GM23338 (cell line): ENCODE measurements around the gene LIF. TPM values are rescaled to one million over a fixed set of nuclear protein-coding genes. Genes with fewer than 3 reads are reported as not detected.
A peak's percentile ranks its signal among the peaks of the same experiment; 100 is the strongest.

ENCODE experiments used
- ATAC-seq: fragments of 200-7000 bp; cut with Tn5 transposase; 3 replicates; pipeline ENCODE4 v1.9.1; 2020
- DNase-seq: peaks from one replicate; pipeline ENCODE4 v3.0.0-alpha.2; 2015; ENCODE audit warnings: low spot score
- H2AFZ ChIP-seq: fragments of 200-600 bp; sonication (generic); 2 replicates; pipeline ENCODE4 v1.8.0; 2016; ENCODE audit warnings: antibody characterized with exemption, mild to moderate bottlenecking, moderate library complexity
- H3F3A ChIP-seq: fragments of 200-600 bp; sonication (generic); replicated peaks from 2 replicates; pipeline ENCODE4 v1.8.0; 2017; ENCODE audit warnings: antibody characterized with exemption, mixed run types, low read depth
- H3K27ac ChIP-seq: fragments of 200-600 bp; sonication (generic); 2 replicates; pipeline ENCODE4 v1.6.1; 2016; ENCODE audit warnings: low read depth
- H3K27me3 ChIP-seq: fragments of 200-600 bp; sonication (generic); 2 replicates; pipeline ENCODE4 v1.8.0; 2016; ENCODE audit warnings: mild to moderate bottlenecking, mixed run types, moderate library complexity; ENCODE audit not compliant: insufficient read depth
- H3K36me3 ChIP-seq: fragments of 200-600 bp; sonication (generic); 2 replicates; pipeline ENCODE4 v1.8.0; 2016; ENCODE audit warnings: mild to moderate bottlenecking; ENCODE audit not compliant: insufficient read depth
- H3K4me1 ChIP-seq: fragments of 200-600 bp; sonication (generic); 2 replicates; pipeline ENCODE4 v1.8.0; 2016; ENCODE audit warnings: mild to moderate bottlenecking, moderate library complexity; ENCODE audit not compliant: insufficient read depth
- H3K4me2 ChIP-seq: fragments of 200-600 bp; sonication (generic); 2 replicates; pipeline ENCODE4 v1.7.1; 2017; ENCODE audit warnings: mixed run types
- H3K4me3 ChIP-seq: fragments of 200-600 bp; sonication (generic); 2 replicates; pipeline ENCODE4 v1.6.1; 2016; ENCODE audit warnings: mixed run types
- H3K79me2 ChIP-seq: fragments of 200-600 bp; sonication (generic); replicated peaks from 2 replicates; pipeline ENCODE4 v1.8.0; 2017; ENCODE audit warnings: mild to moderate bottlenecking; ENCODE audit not compliant: insufficient read depth
- H3K9me2 ChIP-seq: fragments of 200-600 bp; sonication (generic); 2 replicates; pipeline ENCODE4 v1.8.0; 2017; ENCODE audit not compliant: insufficient read depth
- H4K20me1 ChIP-seq: fragments of 200-600 bp; sonication (generic); replicated peaks from 2 replicates; pipeline ENCODE4 v1.8.0; 2017; ENCODE audit warnings: mild to moderate bottlenecking; ENCODE audit not compliant: insufficient read depth
- H3K27ac Mint-ChIP-seq: 2 replicates; pipeline ENCODE4 v1.8.0; 2020; ENCODE audit warnings: inconsistent platforms, mild to moderate bottlenecking, moderate library complexity, mixed read lengths
- H3K27me3 Mint-ChIP-seq: 3 replicates; pipeline ENCODE4 v1.8.0; 2022; ENCODE audit warnings: low read depth, mild to moderate bottlenecking, moderate library complexity, mixed read lengths, inconsistent platforms; ENCODE audit not compliant: insufficient read depth, poor library complexity
- H3K36me3 Mint-ChIP-seq: 3 replicates; pipeline ENCODE4 v1.8.0; 2021; ENCODE audit warnings: low read depth, mild to moderate bottlenecking, inconsistent platforms, moderate library complexity, mixed read lengths
- H3K4me1 Mint-ChIP-seq: 3 replicates; pipeline ENCODE4 v1.8.0; 2020; ENCODE audit warnings: mild to moderate bottlenecking, inconsistent platforms, mixed read lengths
- H3K4me3 Mint-ChIP-seq: 3 replicates; pipeline ENCODE4 v1.8.0; 2021; ENCODE audit warnings: moderate library complexity, mild to moderate bottlenecking, inconsistent platforms, mixed read lengths
- H3K9me3 Mint-ChIP-seq: 3 replicates; pipeline ENCODE4 v1.8.0; 2020; ENCODE audit warnings: moderate library complexity, mild to moderate bottlenecking, inconsistent platforms, mixed read lengths
- CREB1 ChIP-seq: fragments of 250-450 bp; sonication (Bioruptor Pico); IDR thresholded peaks from 2 replicates; pipeline ENCODE4 v1.5.0; 2020; ENCODE audit warnings: low read depth, mild to moderate bottlenecking, moderate library complexity
- EZH2phosphoT487 ChIP-seq: fragments of 200-600 bp; sonication (generic); IDR thresholded peaks from one replicate; pipeline ENCODE4 v1.8.1; 2018; ENCODE audit warnings: antibody characterized with exemption; ENCODE audit not compliant: unreplicated experiment
- JUNB ChIP-seq: IDR thresholded peaks from one replicate; pipeline ENCODE4 v1.6.1; 2016; ENCODE audit warnings: antibody characterized with exemption; ENCODE audit not compliant: unreplicated experiment
- NANOG ChIP-seq: IDR thresholded peaks from 2 replicates; pipeline ENCODE4 v1.6.1; 2016; ENCODE audit warnings: antibody characterized with exemption, borderline replicate concordance
- POLR2AphosphoS5 ChIP-seq: IDR thresholded peaks from 2 replicates; pipeline ENCODE4 v1.6.1; 2016; ENCODE audit warnings: antibody characterized with exemption, low read depth
- STAT1 ChIP-seq: IDR thresholded peaks from one replicate; pipeline ENCODE4 v1.6.1; 2016; ENCODE audit warnings: antibody characterized with exemption; ENCODE audit not compliant: unreplicated experiment
- ZNF114 ChIP-seq: fragments of 250-450 bp; sonication (Bioruptor Pico); IDR thresholded peaks from 2 replicates; pipeline ENCODE4 v1.5.0; 2020; ENCODE audit warnings: mild to moderate bottlenecking, moderate library complexity
- ZNF331 ChIP-seq: fragments of 250-450 bp; sonication (Bioruptor Pico); IDR thresholded peaks from 2 replicates; pipeline ENCODE4 v1.5.0; 2020; ENCODE audit warnings: low read depth, mild to moderate bottlenecking, moderate library complexity
- polyA plus RNA-seq: library from polyadenylated mRNA; unstranded; fragments of >200 nt; fragmentation: Nextera tagmentation; extraction: Ambion mirVana; gene quantifications from 2 replicates; pipeline ENCODE4 v1.2.1, GENCODE V29; 2016
- total RNA-seq: library from RNA; depleted of rRNA; stranded (reverse); fragments of >200 nt; shearing (Covaris generic); gene quantifications from 2 replicates; pipeline ENCODE4 v1.2.3, GENCODE V29; 2014
- TF ChIP-seq, protein P1 (sequence below): IDR thresholded peaks from one replicate; pipeline ENCODE4 v1.6.1; 2018; ENCODE audit warnings: antibody characterized with exemption; ENCODE audit not compliant: unreplicated experiment
- TF ChIP-seq, protein P2 (sequence below): IDR thresholded peaks from 2 replicates; pipeline ENCODE4 v1.6.1; 2016; ENCODE audit warnings: antibody characterized with exemption

The LIF gene
- total and polyA plus RNA-seq, 2 experiments from 2014 or later: 1.8 to 3.6 TPM

DNA sequence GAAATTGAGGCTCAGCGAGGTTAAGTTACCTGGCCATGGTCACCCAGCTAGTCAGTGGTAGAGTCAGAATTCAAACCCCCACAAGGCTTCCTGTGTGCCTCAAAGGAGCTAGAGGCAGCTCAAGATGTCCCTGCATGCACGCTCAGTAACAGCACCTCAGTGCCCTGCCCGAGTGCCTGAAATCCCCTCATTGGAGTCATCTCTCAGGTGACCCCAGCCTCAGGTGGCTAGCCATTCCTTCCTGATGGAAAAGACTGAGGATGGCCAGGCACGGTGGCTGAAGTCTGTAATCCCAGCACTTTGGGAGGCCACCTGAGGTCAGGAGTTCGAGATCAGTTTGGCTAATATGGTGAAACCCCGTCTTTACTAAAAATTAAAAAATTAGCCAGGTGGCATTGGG, 36.9 kb downstream of the LIF start (continued):
- TF ChIP-seq STAT1 (no peak), NANOG (no peak), ZNF331 (CRISPR knock-in tag) (no peak), POLR2AphosphoS5 (no peak)
- TF ChIP-seq, protein P1, sequence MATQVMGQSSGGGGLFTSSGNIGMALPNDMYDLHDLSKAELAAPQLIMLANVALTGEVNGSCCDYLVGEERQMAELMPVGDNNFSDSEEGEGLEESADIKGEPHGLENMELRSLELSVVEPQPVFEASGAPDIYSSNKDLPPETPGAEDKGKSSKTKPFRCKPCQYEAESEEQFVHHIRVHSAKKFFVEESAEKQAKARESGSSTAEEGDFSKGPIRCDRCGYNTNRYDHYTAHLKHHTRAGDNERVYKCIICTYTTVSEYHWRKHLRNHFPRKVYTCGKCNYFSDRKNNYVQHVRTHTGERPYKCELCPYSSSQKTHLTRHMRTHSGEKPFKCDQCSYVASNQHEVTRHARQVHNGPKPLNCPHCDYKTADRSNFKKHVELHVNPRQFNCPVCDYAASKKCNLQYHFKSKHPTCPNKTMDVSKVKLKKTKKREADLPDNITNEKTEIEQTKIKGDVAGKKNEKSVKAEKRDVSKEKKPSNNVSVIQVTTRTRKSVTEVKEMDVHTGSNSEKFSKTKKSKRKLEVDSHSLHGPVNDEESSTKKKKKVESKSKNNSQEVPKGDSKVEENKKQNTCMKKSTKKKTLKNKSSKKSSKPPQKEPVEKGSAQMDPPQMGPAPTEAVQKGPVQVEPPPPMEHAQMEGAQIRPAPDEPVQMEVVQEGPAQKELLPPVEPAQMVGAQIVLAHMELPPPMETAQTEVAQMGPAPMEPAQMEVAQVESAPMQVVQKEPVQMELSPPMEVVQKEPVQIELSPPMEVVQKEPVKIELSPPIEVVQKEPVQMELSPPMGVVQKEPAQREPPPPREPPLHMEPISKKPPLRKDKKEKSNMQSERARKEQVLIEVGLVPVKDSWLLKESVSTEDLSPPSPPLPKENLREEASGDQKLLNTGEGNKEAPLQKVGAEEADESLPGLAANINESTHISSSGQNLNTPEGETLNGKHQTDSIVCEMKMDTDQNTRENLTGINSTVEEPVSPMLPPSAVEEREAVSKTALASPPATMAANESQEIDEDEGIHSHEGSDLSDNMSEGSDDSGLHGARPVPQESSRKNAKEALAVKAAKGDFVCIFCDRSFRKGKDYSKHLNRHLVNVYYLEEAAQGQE: no peak
- TF ChIP-seq, protein P2, sequence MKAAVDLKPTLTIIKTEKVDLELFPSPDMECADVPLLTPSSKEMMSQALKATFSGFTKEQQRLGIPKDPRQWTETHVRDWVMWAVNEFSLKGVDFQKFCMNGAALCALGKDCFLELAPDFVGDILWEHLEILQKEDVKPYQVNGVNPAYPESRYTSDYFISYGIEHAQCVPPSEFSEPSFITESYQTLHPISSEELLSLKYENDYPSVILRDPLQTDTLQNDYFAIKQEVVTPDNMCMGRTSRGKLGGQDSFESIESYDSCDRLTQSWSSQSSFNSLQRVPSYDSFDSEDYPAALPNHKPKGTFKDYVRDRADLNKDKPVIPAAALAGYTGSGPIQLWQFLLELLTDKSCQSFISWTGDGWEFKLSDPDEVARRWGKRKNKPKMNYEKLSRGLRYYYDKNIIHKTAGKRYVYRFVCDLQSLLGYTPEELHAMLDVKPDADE: no peak

DNA sequence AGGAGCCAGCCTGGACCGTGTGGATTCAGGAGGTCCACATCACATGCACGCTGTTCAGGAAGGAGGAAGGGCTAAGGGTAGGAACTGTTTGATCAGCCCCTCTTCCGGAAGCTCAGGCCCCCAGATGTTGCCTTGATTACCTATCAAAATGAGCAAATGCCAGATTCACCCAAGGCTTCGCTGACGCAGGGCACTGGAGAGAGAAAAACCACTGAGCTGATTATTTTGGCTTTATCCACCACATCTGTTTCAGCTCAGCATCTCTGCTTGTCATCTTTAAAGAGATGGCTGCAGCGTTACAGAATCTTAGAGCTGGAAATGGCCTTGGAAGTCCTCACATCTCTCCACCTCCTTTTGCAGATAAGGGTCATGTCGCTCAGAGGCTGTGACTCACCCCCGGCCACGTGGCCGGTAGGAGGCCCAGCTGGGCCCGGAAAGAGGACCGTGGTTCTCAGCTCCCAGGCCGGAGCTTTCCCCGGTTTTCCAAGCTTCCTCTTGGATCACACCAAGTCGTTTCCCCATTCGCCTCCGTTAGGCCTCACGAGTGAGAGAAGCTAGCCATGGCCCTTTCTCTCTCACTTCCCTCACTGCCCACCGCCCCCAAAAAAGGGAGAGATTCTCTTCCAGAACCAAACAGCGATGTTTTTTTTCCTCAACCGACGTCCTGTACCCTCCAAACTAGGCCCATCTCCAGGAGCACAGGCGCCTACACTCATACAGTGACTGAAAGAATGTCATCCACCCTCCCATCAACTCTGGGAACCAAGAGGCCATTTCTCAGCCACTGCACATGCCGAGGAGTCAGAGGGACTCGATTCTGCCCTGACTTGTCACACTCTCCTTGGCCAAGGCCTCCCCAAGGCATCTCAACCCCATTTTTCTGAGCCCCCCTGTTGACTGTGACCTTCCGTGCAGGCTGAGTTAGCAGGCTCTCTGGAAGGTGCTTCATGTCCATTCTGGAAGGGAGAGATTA, 37.6 kb downstream of the LIF start:
- H3K4me3 ChIP-seq: no peak overlapping the region
- H3K79me2 ChIP-seq: no peaks in the 10 kb centered on the region
- H4K20me1 ChIP-seq: no peaks in the 10 kb centered on the region
- peaks cover 8% of the 10 kb centered on the region for H3K27me3 Mint-ChIP-seq
- peak overlapping the region; percentile 47; the same call in 1 of the 2 replicates for H2AFZ ChIP-seq
- H3K27me3 ChIP-seq: no peaks in the 10 kb centered on the region
- no peak overlapping the region for H3K27ac Mint-ChIP-seq
- DNase-seq: no peak
- H3F3A ChIP-seq: no peaks in the 10 kb centered on the region
- H3K9me3 Mint-ChIP-seq: no peaks in the 10 kb centered on the region; the same call in 2 of the 3 replicates
- no peak overlapping the region for H3K27ac ChIP-seq
- no peak overlapping the region; the same call in 2 of the 3 replicates for H3K4me3 Mint-ChIP-seq
- no peaks in the 10 kb centered on the region for H3K9me2 ChIP-seq
- no peaks in the 10 kb centered on the region for H3K36me3 ChIP-seq
- peaks cover 3% of the 10 kb centered on the region; the same call in 1 of the 2 replicates for H3K4me1 ChIP-seq
- no peak overlapping the region for H3K4me2 ChIP-seq
- H3K4me1 Mint-ChIP-seq: peaks cover 25% of the 10 kb centered on the region
- ATAC-seq: no peak
- no peaks in the 10 kb centered on the region for H3K36me3 Mint-ChIP-seq
- no peak for TF ChIP-seq ZNF331 (CRISPR knock-in tag)
- TF ChIP-seq ZNF114: no peak
- no peak for TF ChIP-seq EZH2phosphoT487
- TF ChIP-seq POLR2AphosphoS5: no peak
- TF ChIP-seq, protein P2: no peak
- no peak for TF ChIP-seq STAT1
- TF ChIP-seq, protein P1: no peak
- no peak for TF ChIP-seq CREB1 (CRISPR knock-in tag)
- no peak for TF ChIP-seq JUNB
